A549 (cell line): ENCODE results near the gene PPP1R14D. TPM values are rescaled to one million over a fixed set of nuclear protein-coding genes. Genes with fewer than 3 reads are reported as not detected.

Experiments used
- ATAC-seq, 2 experiments: fragments of 200-7000 bp in 1 of 2; fragments of >200 bp in 1 of 2; cut with Nextera tagmentation in 1 of 2; cut with Tn5 transposase in 1 of 2; 3 replicates each; pipeline versions ENCODE4 v1.8.0 to v1.9.1; 2018 to 2020; ENCODE audit warnings: mild to moderate bottlenecking in 1 of 2, moderate library complexity in 1 of 2
- CTCF ChIA-PET: fragments of 300-600 bp; sonication (Branson Sonifier 250); formaldehyde crosslinking; extraction: SDS; loops from one replicate; lab custom pipeline; 2021; ENCODE audit warnings: antibody characterized with exemption, inconsistent platforms; lab: Yijun Ruan, JAX
- POLR2A ChIA-PET: fragments of 350-600 bp; formaldehyde crosslinking; extraction: SDS; loops from one replicate; lab custom pipeline; 2021; ENCODE audit warnings: antibody characterized with exemption, inconsistent platforms; lab: Yijun Ruan, JAX
- DNase-seq, 2 experiments: peaks; one replicate each; pipeline versions ENCODE4 v3.0.0 to v3.0.0-alpha.2; 2011 to 2016; ENCODE audit warnings: low read depth in 1 of 2, low spot score in 1 of 2
- FAIRE-seq: peaks from 2 replicates; lab custom pipeline; 2011; peaks lifted over from hg19 to GRCh38; lab: Jason Lieb, UNC
- H3K27ac ChIP-seq, 2 experiments: fragments of >200 bp; sonication (Bioruptor Twin); formaldehyde crosslinking; 3 replicates each; pipeline ENCODE4 v1.5.1; 2016 to 2017
- H3K4me1 ChIP-seq: fragments of >200 bp; sonication (Bioruptor Twin); formaldehyde crosslinking; 3 replicates; pipeline ENCODE4 v1.6.1; 2016
- H3K4me2 ChIP-seq: fragments of >200 bp; sonication (Bioruptor Twin); formaldehyde crosslinking; 3 replicates; pipeline ENCODE4 v1.6.1; 2016
- H3K4me3 ChIP-seq: fragments of >200 bp; sonication (Bioruptor Twin); formaldehyde crosslinking; 3 replicates; pipeline ENCODE4 v1.5.1; 2016
- H3K9me3 ChIP-seq: fragments of >200 bp; sonication (Bioruptor Twin); formaldehyde crosslinking; 3 replicates; pipeline ENCODE4 v1.6.1; 2016
- CHD2 ChIP-seq: fragments of 150-350 bp; IDR thresholded peaks from 2 replicates; pipeline ENCODE4 v1.6.1; 2014; ENCODE audit warnings: low read length; ENCODE audit not compliant: partially characterized antibody
- EHF ChIP-seq: fragments of 250-450 bp; sonication (Bioruptor Pico); IDR thresholded peaks from 2 replicates; pipeline ENCODE4 v1.5.0; 2020; ENCODE audit warnings: mild to moderate bottlenecking
- EP300 ChIP-seq, 2 experiments: fragments of >200 bp; sonication (Bioruptor Twin); formaldehyde crosslinking; IDR thresholded peaks; 2 replicates in 1 of 2; 3 replicates in 1 of 2; pipeline ENCODE4 v1.6.1; 2016 to 2017
- FOSB ChIP-seq: fragments of 250-450 bp; sonication (Bioruptor Pico); IDR thresholded peaks from 2 replicates; pipeline ENCODE4 v1.5.0; 2020; ENCODE audit warnings: mild to moderate bottlenecking, moderate library complexity
- FOSL2 ChIP-seq, 2 experiments: fragments of 450-650 bp in 1 of 2; fragments of >200 bp in 1 of 2; sonication (Bioruptor Twin) in 1 of 2; formaldehyde crosslinking; IDR thresholded peaks; 2 replicates each; pipeline versions ENCODE4 v1.5.0 to v1.6.1; 2016 to 2020; ENCODE audit warnings: mild to moderate bottlenecking in 1 of 2, moderate library complexity in 1 of 2
- FOXS1 ChIP-seq: fragments of 250-450 bp; sonication (Bioruptor Pico); IDR thresholded peaks from 2 replicates; pipeline ENCODE4 v1.5.0; 2020; ENCODE audit warnings: mild to moderate bottlenecking, moderate library complexity
- GATA3 ChIP-seq: IDR thresholded peaks from 2 replicates; pipeline ENCODE4 v1.6.1; 2012; ENCODE audit warnings: borderline replicate concordance
- HOXB13 ChIP-seq: fragments of 250-450 bp; sonication (Bioruptor Pico); IDR thresholded peaks from 2 replicates; pipeline ENCODE4 v1.5.0; 2020; ENCODE audit warnings: low read depth, mild to moderate bottlenecking, moderate library complexity
- HOXB5 ChIP-seq: fragments of 250-450 bp; sonication (Bioruptor Pico); IDR thresholded peaks from 2 replicates; pipeline ENCODE4 v1.5.0; 2020; ENCODE audit warnings: mild to moderate bottlenecking, moderate library complexity
- JUNB ChIP-seq: fragments of >200 bp; sonication (Bioruptor Twin); formaldehyde crosslinking; IDR thresholded peaks from 2 replicates; pipeline ENCODE4 v1.6.1; 2016
- KDM1A ChIP-seq: fragments of 200-600 bp; sonication (generic); IDR thresholded peaks from 2 replicates; pipeline ENCODE4 v1.6.1; 2016; ENCODE audit warnings: low read depth, mild to moderate bottlenecking
- MAFK ChIP-seq: fragments of 450-650 bp; IDR thresholded peaks from 2 replicates; pipeline ENCODE4 v1.6.1; 2014; ENCODE audit not compliant: partially characterized antibody
- MAZ ChIP-seq: fragments of 150-350 bp; IDR thresholded peaks from 2 replicates; pipeline ENCODE4 v1.6.1; 2014; ENCODE audit warnings: antibody characterized with exemption, low read depth, low read length, borderline replicate concordance
- MYC ChIP-seq: IDR thresholded peaks from 2 replicates; pipeline ENCODE4 v1.6.1; 2012; ENCODE audit warnings: mild to moderate bottlenecking, inconsistent platforms, low read length, improper control_type of control experiment, borderline replicate concordance
- NR3C1 ChIP-seq: fragments of >200 bp; sonication (Bioruptor Twin); formaldehyde crosslinking; IDR thresholded peaks from 3 replicates; pipeline ENCODE4 v1.6.1; 2017
- POLR2A ChIP-seq: IDR thresholded peaks from 2 replicates; pipeline ENCODE4 v1.6.1; 2012; ENCODE audit warnings: mild to moderate bottlenecking, low read length
- POLR2AphosphoS2 ChIP-seq: conservative IDR thresholded peaks from 2 replicates; pipeline ENCODE4 v1.6.1; 2012; ENCODE audit warnings: low read length, improper control_type of control experiment, inconsistent platforms
- RFX5 ChIP-seq: fragments of 450-650 bp; IDR thresholded peaks from 2 replicates; pipeline ENCODE4 v1.7.1; 2014; ENCODE audit warnings: antibody characterized with exemption, mild to moderate bottlenecking, moderate library complexity
- RNF2 ChIP-seq: fragments of 200-600 bp; sonication (generic); IDR thresholded peaks from 2 replicates; pipeline ENCODE4 v1.6.1; 2016; ENCODE audit warnings: low read depth, mild to moderate bottlenecking, antibody characterized with exemption, moderate library complexity, borderline replicate concordance
- SMC3 ChIP-seq: fragments of >200 bp; sonication (Bioruptor Twin); formaldehyde crosslinking; IDR thresholded peaks from 3 replicates; pipeline ENCODE4 v1.6.1; 2018; ENCODE audit warnings: inconsistent platforms
- TP53 ChIP-seq: fragments of 250-450 bp; sonication (Bioruptor Pico); IDR thresholded peaks from 2 replicates; pipeline ENCODE4 v1.5.0; 2021; ENCODE audit warnings: mild to moderate bottlenecking, moderate library complexity
- ZC3H11A ChIP-seq: fragments of 450-650 bp; IDR thresholded peaks from 2 replicates; pipeline ENCODE4 v1.6.1; 2014; ENCODE audit warnings: antibody characterized with exemption, mild to moderate bottlenecking
- ZNF302 ChIP-seq: fragments of 250-450 bp; sonication (Bioruptor Pico); IDR thresholded peaks from 2 replicates; pipeline ENCODE4 v1.9.0; 2021; ENCODE audit warnings: inconsistent platforms, mild to moderate bottlenecking, moderate library complexity
- WGBS: methylation state at CpG from one replicate; pipeline ENCODE4 v1.1.6; 2017; ENCODE audit errors: missing lambda C conversion rate; 5-methylcytosine and 5-hydroxymethylcytosine counted together
- polyA plus RNA-seq, 4 experiments: library from polyadenylated mRNA; depleted of rRNA in 3 of 4; stranded (reverse); fragments of >200 nt; fragmentation: RNase III in 1 of 4; extraction: RNeasy Plus Mini Kit Qiagen cat#74134 plus additional on column Dnase treatment in 1 of 4; gene quantifications; 2 replicates in 3 of 4; 3 replicates in 1 of 4; pipeline ENCODE4 v1.2.3, GENCODE V29; 2011 to 2017
- TF ChIP-seq, protein P1 (sequence below): IDR thresholded peaks from 2 replicates; pipeline ENCODE4 v1.6.1; 2012; ENCODE audit warnings: low read depth, borderline replicate concordance
- TF ChIP-seq, protein P2 (sequence below): IDR thresholded peaks from 2 replicates; pipeline ENCODE4 v1.6.1; 2012
- TF ChIP-seq, protein P3 (sequence below): IDR thresholded peaks from 2 replicates; pipeline ENCODE4 v1.6.1; 2012
- TF ChIP-seq, protein P4 (sequence below): fragments of >200 bp; sonication (Bioruptor Twin); formaldehyde crosslinking; IDR thresholded peaks from 2 replicates; pipeline ENCODE4 v1.6.1; 2016
- TF ChIP-seq, protein P5 (sequence below): fragments of 450-650 bp; IDR thresholded peaks from 2 replicates; pipeline ENCODE4 v1.6.1; 2014; ENCODE audit warnings: antibody characterized with exemption

PPP1R14D gene
- polyA plus RNA-seq, 2 of the 4 experiments (the other 2 are of a cell fraction) = 0.21 to 1.1 TPM

DNA sequence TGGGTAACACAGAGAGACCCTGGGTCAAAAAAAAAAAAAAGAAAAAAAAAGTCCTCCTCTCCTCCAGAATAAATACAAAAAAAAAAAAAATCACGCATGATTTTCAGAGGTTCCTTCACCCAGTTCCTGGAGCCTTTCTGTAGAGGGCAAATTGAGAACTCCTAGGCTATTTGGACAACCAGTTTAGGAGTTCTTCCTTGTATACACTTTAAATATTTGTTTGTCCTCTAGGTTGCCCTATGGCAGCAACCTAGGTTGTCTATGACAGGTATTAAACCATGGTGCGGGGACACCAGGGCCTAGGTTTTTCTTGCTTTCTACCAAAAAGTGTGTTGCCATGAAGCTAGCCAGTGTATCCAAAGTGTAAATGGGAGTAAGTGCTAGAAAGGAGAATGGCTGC, 25.4 kb downstream of the PPP1R14D start:
- H3K27ac ChIP-seq = no peak overlapping the region
- CTCF ChIA-PET = no interaction called here
- no peaks in the 10 kb centered on the region for H3K9me3 ChIP-seq
- peaks cover 11% of the 10 kb centered on the region; the same call in 1 of the 3 replicates for H3K4me1 ChIP-seq
- DNase-seq = no peak
- H3K4me3 ChIP-seq = no peak overlapping the region
- H3K4me2 ChIP-seq = no peak overlapping the region
- no peak for ATAC-seq
- POLR2A ChIA-PET = no interaction called here
- 83% methylated on average over 2 of the region's 2 CpGs for WGBS
- TF ChIP-seq, protein P1, sequence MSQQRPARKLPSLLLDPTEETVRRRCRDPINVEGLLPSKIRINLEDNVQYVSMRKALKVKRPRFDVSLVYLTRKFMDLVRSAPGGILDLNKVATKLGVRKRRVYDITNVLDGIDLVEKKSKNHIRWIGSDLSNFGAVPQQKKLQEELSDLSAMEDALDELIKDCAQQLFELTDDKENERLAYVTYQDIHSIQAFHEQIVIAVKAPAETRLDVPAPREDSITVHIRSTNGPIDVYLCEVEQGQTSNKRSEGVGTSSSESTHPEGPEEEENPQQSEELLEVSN = no peak
- no peak for TF ChIP-seq RNF2
- TF ChIP-seq HOXB13 (CRISPR knock-in tag) = no peak
- no peak for TF ChIP-seq NR3C1
- TF ChIP-seq EHF (CRISPR knock-in tag) = no peak
- no peak for TF ChIP-seq POLR2A
- no peak for TF ChIP-seq MAZ
- TF ChIP-seq CHD2 = no peak
- TF ChIP-seq FOSB (CRISPR knock-in tag) = no peak
- TF ChIP-seq SMC3 = no peak
- TF ChIP-seq EP300 (IDR thresholded peaks at IDR 0.05) = no peak
- no peak for TF ChIP-seq KDM1A
- FAIRE-seq = no peak

DNA sequence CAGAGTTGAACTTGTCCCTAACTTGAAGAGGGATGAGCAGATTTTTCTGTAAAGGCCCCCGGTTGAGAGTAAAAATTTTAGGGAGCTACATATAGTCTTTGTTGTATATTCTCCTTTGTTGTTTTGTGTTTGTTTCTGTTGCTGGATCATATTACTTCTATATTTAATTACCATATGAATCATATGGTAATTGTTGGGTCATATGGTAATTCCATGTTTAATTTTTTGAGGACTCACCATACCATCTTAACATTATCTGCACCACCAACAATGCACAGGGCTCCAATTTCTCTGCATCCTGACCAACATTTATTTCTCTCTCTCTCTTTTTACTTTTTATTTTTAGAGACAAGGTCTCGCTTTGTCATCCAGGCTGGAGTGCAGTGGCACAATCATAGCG, 29.0 kb downstream of the PPP1R14D start:
- Histone ChIP-seq H3K4me3 (no peak overlapping the region), H3K27ac (0 out of 6 replicates have a peak overlapping the region, but pooled peaks of 1 of the 2 experiments have one; percentile 35), H3K4me2 (no peak overlapping the region)
- ATAC-seq (no peak), FAIRE-seq (no peak)
- 87% methylated on average over 3 of the region's 3 CpGs for WGBS
- CTCF ChIA-PET = no interaction called here
- TF ChIP-seq FOXS1 (CRISPR knock-in tag) (no peak), GATA3 (no peak), JUNB (no peak), POLR2A (no peak), POLR2AphosphoS2 (no peak), FOSL2 (IDR thresholded peaks at IDR 0.05) (no peak), FOSL2 (CRISPR knock-in tag; IDR thresholded peaks at IDR 0.05) (no peak), ZNF302 (CRISPR knock-in tag) (no peak), RFX5 (no peak), TP53 (no peak), MAFK (no peak), SMC3 (no peak), MYC (no peak), HOXB5 (CRISPR knock-in tag) (no peak), FOSB (CRISPR knock-in tag) (no peak), ZC3H11A (no peak)
- TF ChIP-seq, protein P2, sequence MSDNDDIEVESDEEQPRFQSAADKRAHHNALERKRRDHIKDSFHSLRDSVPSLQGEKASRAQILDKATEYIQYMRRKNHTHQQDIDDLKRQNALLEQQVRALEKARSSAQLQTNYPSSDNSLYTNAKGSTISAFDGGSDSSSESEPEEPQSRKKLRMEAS = no peak
- TF ChIP-seq, protein P3, sequence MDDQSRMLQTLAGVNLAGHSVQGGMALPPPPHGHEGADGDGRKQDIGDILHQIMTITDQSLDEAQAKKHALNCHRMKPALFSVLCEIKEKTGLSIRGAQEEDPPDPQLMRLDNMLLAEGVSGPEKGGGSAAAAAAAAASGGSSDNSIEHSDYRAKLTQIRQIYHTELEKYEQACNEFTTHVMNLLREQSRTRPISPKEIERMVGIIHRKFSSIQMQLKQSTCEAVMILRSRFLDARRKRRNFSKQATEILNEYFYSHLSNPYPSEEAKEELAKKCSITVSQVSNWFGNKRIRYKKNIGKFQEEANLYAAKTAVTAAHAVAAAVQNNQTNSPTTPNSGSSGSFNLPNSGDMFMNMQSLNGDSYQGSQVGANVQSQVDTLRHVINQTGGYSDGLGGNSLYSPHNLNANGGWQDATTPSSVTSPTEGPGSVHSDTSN = no peak
- TF ChIP-seq, protein P4, sequence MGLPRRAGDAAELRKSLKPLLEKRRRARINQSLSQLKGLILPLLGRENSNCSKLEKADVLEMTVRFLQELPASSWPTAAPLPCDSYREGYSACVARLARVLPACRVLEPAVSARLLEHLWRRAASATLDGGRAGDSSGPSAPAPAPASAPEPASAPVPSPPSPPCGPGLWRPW = no peak
- TF ChIP-seq, protein P5, sequence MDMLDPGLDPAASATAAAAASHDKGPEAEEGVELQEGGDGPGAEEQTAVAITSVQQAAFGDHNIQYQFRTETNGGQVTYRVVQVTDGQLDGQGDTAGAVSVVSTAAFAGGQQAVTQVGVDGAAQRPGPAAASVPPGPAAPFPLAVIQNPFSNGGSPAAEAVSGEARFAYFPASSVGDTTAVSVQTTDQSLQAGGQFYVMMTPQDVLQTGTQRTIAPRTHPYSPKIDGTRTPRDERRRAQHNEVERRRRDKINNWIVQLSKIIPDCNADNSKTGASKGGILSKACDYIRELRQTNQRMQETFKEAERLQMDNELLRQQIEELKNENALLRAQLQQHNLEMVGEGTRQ = no peak
- TF ChIP-seq, all 56 proteins: peak for 0
- peaks cover 19% of the 10 kb centered on the region for H3K4me1 ChIP-seq
- DNase-seq = no peak
- H3K9me3 ChIP-seq = no peaks in the 10 kb centered on the region
- POLR2A ChIA-PET = no interaction called here
